Sigmoid colon (tissue), 7 donors: ENCODE data around the gene EMILIN1. TPM values are rescaled to one million over a fixed set of nuclear protein-coding genes. Genes with fewer than 3 reads are reported as not detected.

Experiments
- DNase-seq: peaks from one replicate; pipeline ENCODE4 v3.0.0-alpha.2; 2019
- H3K27ac ChIP-seq, 4 donors: fragments of 200-600 bp; sonication (generic); one replicate each; pipeline ENCODE4 v1.5.1; 2016 to 2019; ENCODE audit warnings: mild to moderate bottlenecking in 1 of 4
- H3K27me3 ChIP-seq, 3 donors: fragments of 200-600 bp; sonication (generic); one replicate each; pipeline ENCODE4 v1.5.1; 2019; ENCODE audit warnings: mild to moderate bottlenecking in 1 of 3
- H3K36me3 ChIP-seq, 4 donors: fragments of 200-600 bp; sonication (generic); one replicate each; pipeline ENCODE4 v1.5.1; 2016 to 2019
- H3K4me1 ChIP-seq, 4 donors: fragments of 200-600 bp; sonication (generic); one replicate each; pipeline ENCODE4 v1.5.1; 2017 to 2019
- H3K4me3 ChIP-seq, 4 donors: fragments of 200-600 bp; sonication (generic); one replicate each; pipeline ENCODE4 v1.5.1; 2017 to 2019; ENCODE audit warnings: mild to moderate bottlenecking in 2 of 4, moderate library complexity in 1 of 4
- H3K9me3 ChIP-seq, 4 donors: fragments of 200-600 bp in 3 of 4; sonication (generic) in 3 of 4; one replicate each; pipeline versions ENCODE4 v1.5.1 to v1.6.1; 2013 to 2019
- EP300 ChIP-seq, 4 donors: sonication (generic); formaldehyde crosslinking; IDR thresholded peaks; one replicate each; pipeline ENCODE4 v1.6.1; 2017; ENCODE audit warnings: antibody characterized with exemption in 4 of 4
- POLR2A ChIP-seq, 2 donors: fragments of 450-650 bp; IDR thresholded peaks; one replicate each; pipeline ENCODE4 v1.6.1; 2016; ENCODE audit warnings: antibody characterized with exemption in 2 of 2, mild to moderate bottlenecking in 2 of 2, moderate library complexity in 2 of 2
- POLR2AphosphoS5 ChIP-seq, 4 donors: sonication (generic); formaldehyde crosslinking; IDR thresholded peaks; one replicate each; pipeline ENCODE4 v1.6.1; 2017; ENCODE audit warnings: antibody characterized with exemption in 4 of 4
- WGBS, 2 donors: extraction: QIAGEN DNeasy Blood & Tissue Kit; methylation state at CpG; one replicate each; pipeline ENCODE4 v1.1.7; 2013; 5-methylcytosine and 5-hydroxymethylcytosine counted together
- intact Hi-C: fragments of 100-400 bp; cut with DNase I; formaldehyde crosslinking; loops from one replicate; pipeline ENCODE4 v1.15.1; 2023
- polyA plus RNA-seq, 3 donors: library from polyadenylated mRNA; stranded (reverse); fragments of 200-250 nt; gene quantifications; one replicate each; pipeline ENCODE4 v1.2.3, GENCODE V29; 2013
- total RNA-seq, 4 donors: library from RNA; depleted of rRNA; stranded (reverse); fragments of >200 nt; gene quantifications; one replicate each; pipeline ENCODE4 v1.1.0, GENCODE V29; 2016
- TF ChIP-seq, protein P1 (sequence below), 4 experiments: fragments of 450-650 bp in 3 of 4; fragments of 200-600 bp in 1 of 4; IDR thresholded peaks; one replicate each; pipeline ENCODE4 v1.5.1; 2016 to 2019; ENCODE audit warnings: antibody characterized with exemption in 4 of 4, mild to moderate bottlenecking in 3 of 4, moderate library complexity in 2 of 4
- donor health status: healthy with polysubstance abuse.
- donor health status: Bipolar disorder and iron deficiency.
- donor health status: healthy.

EMILIN1 gene
- total and polyA plus RNA-seq, 7 donors, result 4.8 to 350 (median 156) TPM

DNA sequence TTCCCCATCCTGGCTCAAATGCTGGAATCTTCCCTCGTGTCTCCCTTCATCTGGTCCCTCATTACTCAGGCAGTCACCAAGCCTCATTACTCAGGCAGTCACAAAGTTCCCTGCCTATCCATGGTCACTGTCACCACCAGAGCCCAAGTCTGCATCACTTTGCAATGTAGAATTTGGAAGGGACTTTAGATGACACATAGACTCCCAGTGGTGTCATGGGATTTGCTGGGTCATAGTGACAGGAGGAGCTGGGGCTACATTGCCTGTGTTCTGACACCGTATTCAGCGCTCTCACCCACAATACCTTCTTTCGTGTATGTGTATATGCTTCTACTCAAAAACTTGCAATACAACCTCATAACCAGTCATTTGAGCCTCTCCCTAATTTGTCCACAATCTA, 2.1 kb upstream of the EMILIN1 start:
- H3K36me3 ChIP-seq, result peaks cover 0 to 5% (median 0%) of the 10 kb centered on the region in 4 donors
- H3K4me3 ChIP-seq, result no peak overlapping the region
- no peaks in the 10 kb centered on the region for H3K9me3 ChIP-seq
- TF ChIP-seq, protein P1, sequence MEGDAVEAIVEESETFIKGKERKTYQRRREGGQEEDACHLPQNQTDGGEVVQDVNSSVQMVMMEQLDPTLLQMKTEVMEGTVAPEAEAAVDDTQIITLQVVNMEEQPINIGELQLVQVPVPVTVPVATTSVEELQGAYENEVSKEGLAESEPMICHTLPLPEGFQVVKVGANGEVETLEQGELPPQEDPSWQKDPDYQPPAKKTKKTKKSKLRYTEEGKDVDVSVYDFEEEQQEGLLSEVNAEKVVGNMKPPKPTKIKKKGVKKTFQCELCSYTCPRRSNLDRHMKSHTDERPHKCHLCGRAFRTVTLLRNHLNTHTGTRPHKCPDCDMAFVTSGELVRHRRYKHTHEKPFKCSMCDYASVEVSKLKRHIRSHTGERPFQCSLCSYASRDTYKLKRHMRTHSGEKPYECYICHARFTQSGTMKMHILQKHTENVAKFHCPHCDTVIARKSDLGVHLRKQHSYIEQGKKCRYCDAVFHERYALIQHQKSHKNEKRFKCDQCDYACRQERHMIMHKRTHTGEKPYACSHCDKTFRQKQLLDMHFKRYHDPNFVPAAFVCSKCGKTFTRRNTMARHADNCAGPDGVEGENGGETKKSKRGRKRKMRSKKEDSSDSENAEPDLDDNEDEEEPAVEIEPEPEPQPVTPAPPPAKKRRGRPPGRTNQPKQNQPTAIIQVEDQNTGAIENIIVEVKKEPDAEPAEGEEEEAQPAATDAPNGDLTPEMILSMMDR (IDR thresholded peaks at IDR 0.05), result no peak
- no peak for TF ChIP-seq POLR2A (IDR thresholded peaks at IDR 0.05)
- no peak for TF ChIP-seq EP300 (IDR thresholded peaks at IDR 0.05)
- TF ChIP-seq POLR2AphosphoS5 (IDR thresholded peaks at IDR 0.05), result no peak
- H3K27me3 ChIP-seq, result no peaks in the 10 kb centered on the region
- WGBS, 2 donors, result 66 to 87% methylated on average over 4 of the region's 4 CpGs
- peak overlapping the region; percentile 94 to 98 (median 97) for H3K27ac ChIP-seq
- intact Hi-C loops, result no loop called here
- H3K4me1 ChIP-seq, result peaks cover 0 to 81% (median 73%) of the 10 kb centered on the region in 4 donors
- DNase-seq, result no peak

DNA sequence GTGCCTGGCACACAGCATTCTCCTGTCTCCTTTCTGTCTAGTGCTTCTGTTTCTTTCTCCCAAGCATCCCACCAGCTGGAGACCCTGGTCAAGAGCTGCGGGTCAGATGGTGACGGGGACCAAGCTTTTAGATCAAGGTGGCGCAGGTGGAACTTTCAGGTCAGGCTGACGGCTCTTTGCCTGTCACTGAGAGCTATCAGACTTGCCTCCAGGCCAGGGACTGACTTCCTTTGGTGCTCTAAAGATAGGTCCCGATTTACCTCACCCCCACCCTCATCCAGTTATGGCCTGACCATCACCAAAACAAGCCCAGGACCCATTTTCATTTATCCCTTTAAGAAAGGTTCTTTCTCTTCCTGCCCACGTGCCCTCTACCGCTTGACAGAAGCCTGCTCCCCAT, 1.2 kb upstream of the EMILIN1 start:
- DNase-seq, result no peak
- no peaks in the 10 kb centered on the region for H3K27me3 ChIP-seq
- intact Hi-C loops, result no loop called here
- TF ChIP-seq POLR2AphosphoS5 (IDR thresholded peaks at IDR 0.05) (no peak), EP300 (IDR thresholded peaks at IDR 0.05) (no peak), POLR2A (IDR thresholded peaks at IDR 0.05) (no peak)
- TF ChIP-seq, protein P1 (IDR thresholded peaks at IDR 0.05), result no peak
- 65 to 68% methylated on average over 7 of the region's 7 CpGs for WGBS, 2 donors
- H3K27ac ChIP-seq, result peak overlapping the region; percentile 94 to 98 (median 97)
- no peaks in the 10 kb centered on the region for H3K9me3 ChIP-seq
- peaks cover 4 to 11% (median 7%) of the 10 kb centered on the region in 4 donors for H3K36me3 ChIP-seq
- H3K4me3 ChIP-seq, result no peak overlapping the region
- H3K4me1 ChIP-seq, result peaks cover 0 to 90% (median 82%) of the 10 kb centered on the region in 4 donors

DNA sequence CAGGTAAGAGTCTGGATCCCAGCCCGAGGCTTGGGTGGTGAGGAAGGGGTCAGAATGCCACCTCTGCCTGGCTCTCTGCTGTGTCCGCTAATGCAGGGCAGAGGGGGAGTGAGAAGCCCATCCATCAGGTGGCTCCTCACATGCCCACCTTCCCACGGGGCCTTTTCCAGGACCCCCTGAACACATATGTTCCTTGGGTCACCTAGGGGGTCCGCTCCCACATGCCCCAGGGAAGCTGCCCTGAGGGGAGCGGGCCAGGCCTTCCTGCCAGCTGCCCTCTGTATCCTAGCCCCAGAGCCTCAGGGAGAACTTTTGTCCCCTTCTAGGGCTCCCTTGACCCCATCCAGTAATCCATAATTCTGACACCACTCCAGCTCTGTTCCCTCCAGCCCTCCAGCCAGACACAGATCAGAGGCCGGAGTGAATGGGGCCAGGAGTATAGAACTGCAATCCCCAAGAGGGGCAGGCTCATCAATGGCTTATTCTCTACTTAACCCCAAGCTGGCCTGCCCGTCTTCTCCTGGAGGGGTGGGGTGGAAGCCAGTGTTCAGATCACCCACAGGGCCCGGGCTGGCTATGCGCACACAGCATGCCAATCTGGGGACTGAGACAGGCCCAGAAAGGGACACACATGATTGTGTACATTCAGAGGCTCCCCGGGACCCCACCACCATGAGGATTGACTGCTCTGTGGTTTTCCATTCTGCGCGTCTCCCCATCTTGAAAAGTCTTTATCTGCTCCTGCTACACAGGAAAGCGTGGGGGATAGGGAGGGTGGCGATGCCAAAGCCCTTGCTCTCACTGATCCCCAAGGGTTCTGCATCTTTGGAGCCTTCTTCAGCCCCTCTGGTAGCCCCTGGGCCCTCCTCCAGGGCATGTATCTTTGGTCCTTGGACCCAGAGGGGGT, 1.1 kb downstream of the EMILIN1 start:
- peaks cover 9 to 28% (median 15%) of the 10 kb centered on the region in 4 donors for H3K36me3 ChIP-seq
- TF ChIP-seq POLR2A (IDR thresholded peaks at IDR 0.05) (no peak), POLR2AphosphoS5 (IDR thresholded peaks at IDR 0.05) (no peak), EP300 (IDR thresholded peaks at IDR 0.05) (no peak)
- TF ChIP-seq, protein P1 (IDR thresholded peaks at IDR 0.05), result no peak
- DNase-seq, result no peak
- H3K27ac ChIP-seq, result peak overlapping the region; percentile 94 to 98 (median 97)
- no peaks in the 10 kb centered on the region for H3K27me3 ChIP-seq
- WGBS, 2 donors, result 69 to 78% methylated on average over 14 of the region's 14 CpGs
- H3K4me1 ChIP-seq, result peaks cover 0 to 92% (median 82%) of the 10 kb centered on the region in 4 donors
- intact Hi-C loops, result loop anchor here (1.0 kb wide), 1 partner anchor 29 kb away; no protein-coding TSS in a partner anchor
- H3K9me3 ChIP-seq, result no peaks in the 10 kb centered on the region
- peak overlapping the region; percentile 71 to 91 (median 74) for H3K4me3 ChIP-seq

DNA sequence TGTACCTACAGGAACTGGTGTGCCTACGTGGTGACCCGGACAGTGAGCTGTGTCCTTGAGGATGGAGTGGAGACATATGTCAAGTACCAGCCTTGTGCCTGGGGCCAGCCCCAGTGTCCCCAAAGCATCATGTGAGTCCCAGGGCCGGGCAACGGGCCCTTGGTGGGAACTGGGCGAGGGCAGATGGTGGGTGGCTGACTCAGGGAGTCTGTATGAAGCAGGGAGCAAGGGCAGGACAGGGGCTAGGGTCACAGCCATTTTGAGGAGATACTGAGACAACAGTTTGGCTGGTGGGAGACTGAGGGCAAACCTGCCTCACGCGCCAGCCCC, 1.7 kb downstream of the EMILIN1 start:
- TF ChIP-seq POLR2AphosphoS5 (IDR thresholded peaks at IDR 0.05) (no peak), POLR2A (IDR thresholded peaks at IDR 0.05) (no peak), EP300 (IDR thresholded peaks at IDR 0.05) (no peak)
- TF ChIP-seq, protein P1 (IDR thresholded peaks at IDR 0.05), result no peak
- H3K9me3 ChIP-seq, result no peaks in the 10 kb centered on the region
- peak overlapping the region; percentile 94 to 98 (median 97) for H3K27ac ChIP-seq
- H3K4me3 ChIP-seq, result peak overlapping the region; percentile 71 to 91 (median 74)
- WGBS, 2 donors, result 75 to 87% methylated on average over 7 of the region's 7 CpGs
- H3K27me3 ChIP-seq, result no peaks in the 10 kb centered on the region
- DNase-seq, result no peak
- peaks cover 0 to 92% (median 82%) of the 10 kb centered on the region in 4 donors for H3K4me1 ChIP-seq
- peaks cover 9 to 28% (median 15%) of the 10 kb centered on the region in 4 donors for H3K36me3 ChIP-seq
- intact Hi-C loops, result loop anchor here (1.0 kb wide), 1 partner anchor 30 kb away; no protein-coding TSS in a partner anchor
